Mesothelial cell of epicardium (in vitro differentiated cells): Measurements from ENCODE around the gene DCDC2B. TPM values are rescaled to one million over a fixed set of nuclear protein-coding genes. Genes with fewer than 3 reads are reported as not detected.

Source experiments
- DNase-seq, 2 experiments: peaks; one replicate each; pipeline ENCODE4 v3.0.0; 2021; ENCODE audit warnings: low spot score in 2 of 2; ENCODE audit not compliant: unreplicated experiment in 2 of 2
- H3K27ac Mint-ChIP-seq: 2 replicates; pipeline ENCODE4 v1.8.0; 2021; ENCODE audit warnings: mixed read lengths
- H3K27me3 Mint-ChIP-seq: 2 replicates; pipeline ENCODE4 v1.8.0; 2021; ENCODE audit warnings: low read depth, mixed read lengths
- H3K36me3 Mint-ChIP-seq: 2 replicates; pipeline ENCODE4 v1.8.0; 2021; ENCODE audit warnings: mixed read lengths
- H3K4me1 Mint-ChIP-seq: 2 replicates; pipeline ENCODE4 v1.8.0; 2021; ENCODE audit warnings: mixed read lengths
- H3K4me3 Mint-ChIP-seq: 2 replicates; pipeline ENCODE4 v1.8.0; 2021; ENCODE audit warnings: mild to moderate bottlenecking, moderate library complexity, mixed read lengths
- H3K9me3 Mint-ChIP-seq: 2 replicates; pipeline ENCODE4 v1.8.0; 2021; ENCODE audit warnings: mixed read lengths
- CTCF ChIP-seq: fragments of 200-600 bp; sonication (generic); IDR thresholded peaks from one replicate; pipeline ENCODE4 v1.5.0; 2021; ENCODE audit warnings: antibody characterized with exemption; ENCODE audit not compliant: unreplicated experiment
- total RNA-seq: library from RNA; stranded (reverse); gene quantifications from 3 replicates; pipeline ENCODE4 v1.2.1, GENCODE V29; 2021

DCDC2B gene
- total RNA-seq, 1 donor from 2014 or later: not detected

GRCh38 chr1:32181563-32181962 is 27.3 kb upstream of the DCDC2B start:
- Mint-ChIP-seq H3K36me3 (peaks cover 26% of the 10 kb centered on the region), H3K27ac (peak overlapping the region; percentile 97), H3K27me3 (no peaks in the 10 kb centered on the region), H3K4me1 (peaks cover 33% of the 10 kb centered on the region), H3K9me3 (no peaks in the 10 kb centered on the region), H3K4me3 (peak overlapping the region; percentile 83)
- TF ChIP-seq CTCF: no peak
- DNase-seq: no peak

GRCh38 chr1:32182060-32182459 is 26.8 kb upstream of the DCDC2B start:
- no peak for TF ChIP-seq CTCF
- H3K9me3 Mint-ChIP-seq: no peaks in the 10 kb centered on the region
- H3K4me3 Mint-ChIP-seq: peak overlapping the region; percentile 22
- H3K27ac Mint-ChIP-seq: peak overlapping the region; percentile 21
- no peak for DNase-seq
- no peaks in the 10 kb centered on the region for H3K27me3 Mint-ChIP-seq
- peaks cover 33% of the 10 kb centered on the region for H3K4me1 Mint-ChIP-seq
- H3K36me3 Mint-ChIP-seq: peaks cover 27% of the 10 kb centered on the region

GRCh38 chr1:32184650-32185049 is 24.2 kb upstream of the DCDC2B start:
- Mint-ChIP-seq H3K9me3 (no peaks in the 10 kb centered on the region), H3K4me3 (no peak overlapping the region), H3K27ac (no peak overlapping the region), H3K4me1 (peaks cover 29% of the 10 kb centered on the region), H3K36me3 (peaks cover 35% of the 10 kb centered on the region), H3K27me3 (no peaks in the 10 kb centered on the region)
- no peak for DNase-seq
- no peak for TF ChIP-seq CTCF

GRCh38 chr1:32186077-32186476 is 22.8 kb upstream of the DCDC2B start:
- TF ChIP-seq CTCF: no peak
- H3K27me3 Mint-ChIP-seq: no peaks in the 10 kb centered on the region
- H3K27ac Mint-ChIP-seq: no peak overlapping the region
- DNase-seq: no peak
- H3K4me1 Mint-ChIP-seq: peaks cover 17% of the 10 kb centered on the region
- H3K4me3 Mint-ChIP-seq: no peak overlapping the region
- no peaks in the 10 kb centered on the region for H3K9me3 Mint-ChIP-seq
- H3K36me3 Mint-ChIP-seq: peaks cover 42% of the 10 kb centered on the region

GRCh38 chr1:32186491-32186890 is 22.4 kb upstream of the DCDC2B start:
- no peaks in the 10 kb centered on the region for H3K27me3 Mint-ChIP-seq
- peaks cover 13% of the 10 kb centered on the region for H3K4me1 Mint-ChIP-seq
- H3K9me3 Mint-ChIP-seq: no peaks in the 10 kb centered on the region
- no peak overlapping the region for H3K4me3 Mint-ChIP-seq
- H3K36me3 Mint-ChIP-seq: peaks cover 41% of the 10 kb centered on the region
- no peak for DNase-seq
- TF ChIP-seq CTCF: no peak
- no peak overlapping the region for H3K27ac Mint-ChIP-seq

- H3K27ac Mint-ChIP-seq: no peak overlapping the region
- no peaks in the 10 kb centered on the region for H3K9me3 Mint-ChIP-seq
Measured at GRCh38 chr1:32187850-32188249, 21.0 kb upstream of the DCDC2B start.

More at GRCh38 chr1:32187850-32188249, 21.0 kb upstream of the DCDC2B start:
- Mint-ChIP-seq H3K4me3 (no peak overlapping the region), H3K4me1 (peaks cover 7% of the 10 kb centered on the region), H3K36me3 (peaks cover 52% of the 10 kb centered on the region), H3K27me3 (no peaks in the 10 kb centered on the region)
- no peak for DNase-seq
- TF ChIP-seq CTCF: no peak
